Kidney (tissue), 14 donors: Measurements from ENCODE around the gene PATE2. TPM values are rescaled to one million over a fixed set of nuclear protein-coding genes. Genes with fewer than 3 reads are reported as not detected.
A peak's percentile ranks its signal among the peaks of the same experiment; 100 is the strongest.

Experiments used
- DNase-seq, 5 donors: peaks; one replicate each; pipeline ENCODE4 v3.0.0-alpha.2; 2013 to 2020
- FAIRE-seq: peaks from 2 replicates; lab custom pipeline; 2012; peaks lifted over from hg19 to GRCh38; lab: Jason Lieb, UNC
- H3K27ac ChIP-seq, 2 donors: one replicate each; pipeline ENCODE4 v1.7.0; 2013; ENCODE audit warnings: low read depth in 2 of 2, low read length in 2 of 2, inconsistent platforms in 1 of 2
- H3K27me3 ChIP-seq: one replicate; pipeline ENCODE4 v1.7.1; 2013; ENCODE audit warnings: low read length, inconsistent platforms; ENCODE audit not compliant: control insufficient read depth, insufficient read depth
- H3K36me3 ChIP-seq, 3 donors: one replicate each; pipeline versions ENCODE4 v1.7.0 to v1.7.1; 2013; ENCODE audit warnings: low read length in 3 of 3, control low read depth in 1 of 3, inconsistent platforms in 1 of 3; ENCODE audit not compliant: insufficient read depth in 3 of 3, control insufficient read depth in 2 of 3
- H3K4me1 ChIP-seq, 3 donors: one replicate each; pipeline versions ENCODE4 v1.7.0 to v1.7.1; 2013; ENCODE audit warnings: low read length in 3 of 3, inconsistent platforms in 1 of 3, low read depth in 1 of 3; ENCODE audit not compliant: control insufficient read depth in 2 of 3, insufficient read depth in 2 of 3
- H3K4me3 ChIP-seq, 3 donors: one replicate each; pipeline versions ENCODE4 v1.7.0 to v1.8.1; 2013; ENCODE audit warnings: low read length in 3 of 3, control low read depth in 1 of 3, inconsistent platforms in 1 of 3
- H3K9ac ChIP-seq, 3 donors: one replicate each; pipeline versions ENCODE4 v1.7.0 to v1.7.1; 2013; ENCODE audit warnings: low read length in 3 of 3, control low read depth in 1 of 3, inconsistent platforms in 1 of 3
- H3K9me3 ChIP-seq, 3 donors: one replicate each; pipeline versions ENCODE4 v1.7.0 to v1.7.1; 2013; ENCODE audit warnings: low read length in 3 of 3, control low read depth in 1 of 3, inconsistent platforms in 1 of 3; ENCODE audit not compliant: control insufficient read depth in 2 of 3, insufficient read depth in 1 of 3
- CTCF ChIP-seq: IDR thresholded peaks from 3 replicates; pipeline ENCODE4 v1.5.1; 2012; ENCODE audit warnings: mild to moderate bottlenecking, moderate library complexity, borderline replicate concordance; ENCODE audit not compliant: insufficient read depth; ENCODE audit errors: extremely low read depth
- intact Hi-C: fragments of 100-400 bp; cut with DNase I; formaldehyde crosslinking; loops from one replicate; pipeline ENCODE4 v1.11.1; 2022
- polyA plus RNA-seq: library from polyadenylated mRNA; stranded (reverse); fragments of 350-450 nt; fragmentation: Illumina TruSeq; extraction: RNeasy Lipid Tissue Mini Kit (QIAGEN cat#74804); gene quantifications from one replicate; pipeline ENCODE4 v1.2.3, GENCODE V29; 2014; ENCODE audit warnings: low read depth, low replicate concordance; ENCODE audit not compliant: insufficient read depth
- total RNA-seq: library from RNA; stranded (reverse); fragmentation: NEBNext Ultra II Directional; extraction: Animal tissue kit (Norgen Biotek cat#: 25700); gene quantifications from one replicate; pipeline ENCODE4 v1.2.1, GENCODE V29; 2021
- donor health status: control.
- donor health status: control.
- donor health status: control.
- donor health status: control.
- donor health status: control.
- donor health status: DM: yes; HTN: yes; CAD: no.
- donor health status: Normal renal cell carcinoma (clear cell type).

Gene PATE2
- total and polyA plus RNA-seq, 2 donors from 2014 or later = not detected

- TF ChIP-seq CTCF = no peak
- H3K4me3 ChIP-seq = no peak overlapping the region
- FAIRE-seq (no peak), DNase-seq (no peak)
- H3K9ac ChIP-seq = no peak overlapping the region
- H3K36me3 ChIP-seq = no peaks in the 10 kb centered on the region
- H3K4me1 ChIP-seq = no peaks in the 10 kb centered on the region
- no peak overlapping the region for H3K27ac ChIP-seq
- no peaks in the 10 kb centered on the region for H3K9me3 ChIP-seq
- no peaks in the 10 kb centered on the region for H3K27me3 ChIP-seq
- intact Hi-C loops = no loop called here
These were observed 6.0 kb upstream of the PATE2 start for GRCh38 chr11:125784678-125785077.

GRCh38 chr11:125777309-125777708, 1.3 kb downstream of the PATE2 start:
- H3K9ac ChIP-seq = no peak overlapping the region
- DNase-seq = peak in 1 of 5 donors; percentile 4
- no peaks in the 10 kb centered on the region for H3K36me3 ChIP-seq
- no peak for FAIRE-seq
- intact Hi-C loops = no loop called here
- TF ChIP-seq CTCF = no peak
- H3K4me3 ChIP-seq = no peak overlapping the region
- H3K27ac ChIP-seq = no peak overlapping the region
- H3K27me3 ChIP-seq = no peaks in the 10 kb centered on the region
- H3K9me3 ChIP-seq = no peaks in the 10 kb centered on the region
- H3K4me1 ChIP-seq = no peaks in the 10 kb centered on the region

DNA sequence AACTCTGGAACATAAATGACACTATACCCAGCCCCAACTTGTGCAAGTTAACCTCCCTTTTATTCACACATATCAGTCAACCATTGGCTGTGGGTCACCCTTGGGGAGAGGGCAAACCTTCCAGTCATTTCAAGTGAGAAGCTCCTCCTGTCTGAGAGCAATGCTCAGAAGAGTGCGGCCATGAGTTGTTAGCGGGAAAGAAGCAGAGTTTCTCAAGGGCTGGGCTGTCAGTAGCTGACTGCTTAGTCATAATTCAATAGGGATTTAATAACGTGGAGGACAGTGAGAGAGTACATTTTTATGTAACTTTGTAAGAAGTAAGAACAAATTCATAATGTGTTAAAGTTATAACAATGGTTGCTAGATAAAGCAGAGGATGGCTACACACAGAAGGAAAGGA, 5.1 kb downstream of the PATE2 start:
- H3K27me3 ChIP-seq = no peaks in the 10 kb centered on the region
- DNase-seq (no peak), FAIRE-seq (no peak)
- no peaks in the 10 kb centered on the region for H3K9me3 ChIP-seq
- H3K27ac ChIP-seq = no peak overlapping the region
- intact Hi-C loops = no loop called here
- no peak overlapping the region for H3K4me3 ChIP-seq
- no peak for TF ChIP-seq CTCF
- no peak overlapping the region for H3K9ac ChIP-seq
- H3K4me1 ChIP-seq = no peaks in the 10 kb centered on the region
- no peaks in the 10 kb centered on the region for H3K36me3 ChIP-seq

DNA sequence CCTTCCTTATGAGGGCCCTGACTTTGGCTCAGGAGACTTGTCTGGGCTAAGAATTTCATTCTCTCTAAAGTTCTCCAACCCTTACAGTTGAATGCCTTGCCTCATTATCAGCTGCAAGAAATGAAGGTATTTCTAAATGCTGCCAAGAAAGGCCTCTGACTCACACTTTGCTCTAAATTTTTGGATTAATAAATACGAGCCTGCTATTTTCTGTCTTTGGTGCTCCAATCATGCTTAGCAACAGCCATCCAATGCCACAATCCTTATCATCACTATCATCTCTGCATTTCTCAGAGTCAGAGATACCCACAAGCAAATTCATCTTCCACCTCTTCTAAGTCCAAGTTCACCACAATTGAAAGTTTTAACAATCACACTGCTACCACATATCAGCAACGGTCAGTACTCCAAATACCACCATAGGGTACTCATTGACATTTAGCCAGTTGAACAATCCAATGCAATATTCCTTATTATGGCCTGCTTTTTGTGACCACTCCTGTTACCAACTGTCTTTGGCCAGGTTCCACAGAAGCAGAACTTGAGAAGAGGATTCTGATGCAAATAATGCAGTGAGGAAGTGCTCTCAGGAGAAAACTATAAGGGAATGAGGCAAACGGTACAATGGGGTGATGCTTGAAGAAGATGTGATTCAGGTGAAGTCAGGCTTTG, 5.7 kb downstream of the PATE2 start:
- Histone ChIP-seq H3K9me3 (no peaks in the 10 kb centered on the region), H3K27ac (no peak overlapping the region), H3K36me3 (no peaks in the 10 kb centered on the region), H3K27me3 (no peaks in the 10 kb centered on the region), H3K4me1 (no peaks in the 10 kb centered on the region), H3K4me3 (no peak overlapping the region), H3K9ac (no peak overlapping the region)
- no peak for TF ChIP-seq CTCF
- no peak for FAIRE-seq
- DNase-seq = no peak
- intact Hi-C loops = no loop called here
